ENCODE data around the gene CASP14. TPM values are rescaled to one million over a fixed set of nuclear protein-coding genes. Genes with fewer than 3 reads are reported as not detected.

Gene CASP14
- total and polyA plus RNA-seq, 2 experiments from 2014 or later, result not detected

DNA sequence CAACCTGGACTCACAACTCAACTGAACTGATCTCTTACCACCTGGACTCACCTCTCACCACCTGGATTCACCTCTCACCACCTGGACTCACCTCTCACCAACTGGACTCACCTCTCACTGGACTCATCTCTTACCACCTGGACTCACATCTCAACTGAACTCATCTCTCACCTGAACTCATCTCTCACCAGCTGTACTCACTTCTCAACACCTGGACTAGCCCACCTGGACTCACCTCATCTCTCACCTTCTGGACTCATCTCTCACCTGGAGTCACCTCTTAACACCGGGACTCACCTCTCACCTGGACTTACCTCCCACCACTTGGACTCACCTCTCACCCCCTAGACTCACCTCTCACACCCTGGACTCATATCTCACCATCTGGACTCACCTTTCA is 7.3 kb upstream of the CASP14 start:
- H3K27ac Mint-ChIP-seq, result no peak overlapping the region
- peaks cover 4% of the 10 kb centered on the region; the same call in 1 of the 2 replicates for H3K4me1 ChIP-seq (ENCODE audit: insufficient read depth)
- H3K4me3 Mint-ChIP-seq, result no peak overlapping the region
- no peak overlapping the region for H2AFZ ChIP-seq
- no peak for DNase-seq (ENCODE audit: low spot score)
- H3K36me3 Mint-ChIP-seq (ENCODE audit: low read depth), result peaks cover 8% of the 10 kb centered on the region
- no peak overlapping the region for H3K27ac ChIP-seq (ENCODE audit: low read depth)
- H3K9me3 Mint-ChIP-seq, result peaks cover 51% of the 10 kb centered on the region
- H3K27me3 Mint-ChIP-seq (ENCODE audit: insufficient read depth, low read depth, poor library complexity), result no peaks in the 10 kb centered on the region
- no peaks in the 10 kb centered on the region for H3F3A ChIP-seq (replicated peaks; ENCODE audit: low read depth)
- no peak overlapping the region for H3K4me3 ChIP-seq
- no peaks in the 10 kb centered on the region for H3K36me3 ChIP-seq (ENCODE audit: insufficient read depth)
- H3K27me3 ChIP-seq (ENCODE audit: insufficient read depth), result no peaks in the 10 kb centered on the region
- H3K9me2 ChIP-seq (ENCODE audit: insufficient read depth), result no peaks in the 10 kb centered on the region
- ATAC-seq, result no peak
- H4K20me1 ChIP-seq (replicated peaks; ENCODE audit: insufficient read depth), result no peaks in the 10 kb centered on the region
- H3K79me2 ChIP-seq (replicated peaks; ENCODE audit: insufficient read depth), result no peaks in the 10 kb centered on the region
- TF ChIP-seq POLR2AphosphoS5 (IDR thresholded peaks at IDR 0.05; ENCODE audit: low read depth) (no peak), EZH2phosphoT487 (IDR thresholded peaks at IDR 0.05; ENCODE audit: unreplicated experiment) (no peak), JUNB (IDR thresholded peaks at IDR 0.05; ENCODE audit: unreplicated experiment) (no peak), STAT1 (IDR thresholded peaks at IDR 0.05; ENCODE audit: unreplicated experiment) (no peak), ZNF331 (CRISPR knock-in tag; IDR thresholded peaks at IDR 0.05; ENCODE audit: low read depth) (no peak), NANOG (IDR thresholded peaks at IDR 0.05; ENCODE audit: borderline replicate concordance) (no peak), EZH2 (IDR thresholded peaks at IDR 0.05; ENCODE audit: low read depth, unreplicated experiment) (no peak), CREB1 (CRISPR knock-in tag; IDR thresholded peaks at IDR 0.05; ENCODE audit: low read depth) (no peak), ZNF114 (CRISPR knock-in tag; IDR thresholded peaks at IDR 0.05) (no peak)
- TF ChIP-seq, protein P1, sequence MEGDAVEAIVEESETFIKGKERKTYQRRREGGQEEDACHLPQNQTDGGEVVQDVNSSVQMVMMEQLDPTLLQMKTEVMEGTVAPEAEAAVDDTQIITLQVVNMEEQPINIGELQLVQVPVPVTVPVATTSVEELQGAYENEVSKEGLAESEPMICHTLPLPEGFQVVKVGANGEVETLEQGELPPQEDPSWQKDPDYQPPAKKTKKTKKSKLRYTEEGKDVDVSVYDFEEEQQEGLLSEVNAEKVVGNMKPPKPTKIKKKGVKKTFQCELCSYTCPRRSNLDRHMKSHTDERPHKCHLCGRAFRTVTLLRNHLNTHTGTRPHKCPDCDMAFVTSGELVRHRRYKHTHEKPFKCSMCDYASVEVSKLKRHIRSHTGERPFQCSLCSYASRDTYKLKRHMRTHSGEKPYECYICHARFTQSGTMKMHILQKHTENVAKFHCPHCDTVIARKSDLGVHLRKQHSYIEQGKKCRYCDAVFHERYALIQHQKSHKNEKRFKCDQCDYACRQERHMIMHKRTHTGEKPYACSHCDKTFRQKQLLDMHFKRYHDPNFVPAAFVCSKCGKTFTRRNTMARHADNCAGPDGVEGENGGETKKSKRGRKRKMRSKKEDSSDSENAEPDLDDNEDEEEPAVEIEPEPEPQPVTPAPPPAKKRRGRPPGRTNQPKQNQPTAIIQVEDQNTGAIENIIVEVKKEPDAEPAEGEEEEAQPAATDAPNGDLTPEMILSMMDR (conservative IDR thresholded peaks at IDR 0.05; ENCODE audit: low read depth in 2 of 2), result no peak
- TF ChIP-seq, protein P2, sequence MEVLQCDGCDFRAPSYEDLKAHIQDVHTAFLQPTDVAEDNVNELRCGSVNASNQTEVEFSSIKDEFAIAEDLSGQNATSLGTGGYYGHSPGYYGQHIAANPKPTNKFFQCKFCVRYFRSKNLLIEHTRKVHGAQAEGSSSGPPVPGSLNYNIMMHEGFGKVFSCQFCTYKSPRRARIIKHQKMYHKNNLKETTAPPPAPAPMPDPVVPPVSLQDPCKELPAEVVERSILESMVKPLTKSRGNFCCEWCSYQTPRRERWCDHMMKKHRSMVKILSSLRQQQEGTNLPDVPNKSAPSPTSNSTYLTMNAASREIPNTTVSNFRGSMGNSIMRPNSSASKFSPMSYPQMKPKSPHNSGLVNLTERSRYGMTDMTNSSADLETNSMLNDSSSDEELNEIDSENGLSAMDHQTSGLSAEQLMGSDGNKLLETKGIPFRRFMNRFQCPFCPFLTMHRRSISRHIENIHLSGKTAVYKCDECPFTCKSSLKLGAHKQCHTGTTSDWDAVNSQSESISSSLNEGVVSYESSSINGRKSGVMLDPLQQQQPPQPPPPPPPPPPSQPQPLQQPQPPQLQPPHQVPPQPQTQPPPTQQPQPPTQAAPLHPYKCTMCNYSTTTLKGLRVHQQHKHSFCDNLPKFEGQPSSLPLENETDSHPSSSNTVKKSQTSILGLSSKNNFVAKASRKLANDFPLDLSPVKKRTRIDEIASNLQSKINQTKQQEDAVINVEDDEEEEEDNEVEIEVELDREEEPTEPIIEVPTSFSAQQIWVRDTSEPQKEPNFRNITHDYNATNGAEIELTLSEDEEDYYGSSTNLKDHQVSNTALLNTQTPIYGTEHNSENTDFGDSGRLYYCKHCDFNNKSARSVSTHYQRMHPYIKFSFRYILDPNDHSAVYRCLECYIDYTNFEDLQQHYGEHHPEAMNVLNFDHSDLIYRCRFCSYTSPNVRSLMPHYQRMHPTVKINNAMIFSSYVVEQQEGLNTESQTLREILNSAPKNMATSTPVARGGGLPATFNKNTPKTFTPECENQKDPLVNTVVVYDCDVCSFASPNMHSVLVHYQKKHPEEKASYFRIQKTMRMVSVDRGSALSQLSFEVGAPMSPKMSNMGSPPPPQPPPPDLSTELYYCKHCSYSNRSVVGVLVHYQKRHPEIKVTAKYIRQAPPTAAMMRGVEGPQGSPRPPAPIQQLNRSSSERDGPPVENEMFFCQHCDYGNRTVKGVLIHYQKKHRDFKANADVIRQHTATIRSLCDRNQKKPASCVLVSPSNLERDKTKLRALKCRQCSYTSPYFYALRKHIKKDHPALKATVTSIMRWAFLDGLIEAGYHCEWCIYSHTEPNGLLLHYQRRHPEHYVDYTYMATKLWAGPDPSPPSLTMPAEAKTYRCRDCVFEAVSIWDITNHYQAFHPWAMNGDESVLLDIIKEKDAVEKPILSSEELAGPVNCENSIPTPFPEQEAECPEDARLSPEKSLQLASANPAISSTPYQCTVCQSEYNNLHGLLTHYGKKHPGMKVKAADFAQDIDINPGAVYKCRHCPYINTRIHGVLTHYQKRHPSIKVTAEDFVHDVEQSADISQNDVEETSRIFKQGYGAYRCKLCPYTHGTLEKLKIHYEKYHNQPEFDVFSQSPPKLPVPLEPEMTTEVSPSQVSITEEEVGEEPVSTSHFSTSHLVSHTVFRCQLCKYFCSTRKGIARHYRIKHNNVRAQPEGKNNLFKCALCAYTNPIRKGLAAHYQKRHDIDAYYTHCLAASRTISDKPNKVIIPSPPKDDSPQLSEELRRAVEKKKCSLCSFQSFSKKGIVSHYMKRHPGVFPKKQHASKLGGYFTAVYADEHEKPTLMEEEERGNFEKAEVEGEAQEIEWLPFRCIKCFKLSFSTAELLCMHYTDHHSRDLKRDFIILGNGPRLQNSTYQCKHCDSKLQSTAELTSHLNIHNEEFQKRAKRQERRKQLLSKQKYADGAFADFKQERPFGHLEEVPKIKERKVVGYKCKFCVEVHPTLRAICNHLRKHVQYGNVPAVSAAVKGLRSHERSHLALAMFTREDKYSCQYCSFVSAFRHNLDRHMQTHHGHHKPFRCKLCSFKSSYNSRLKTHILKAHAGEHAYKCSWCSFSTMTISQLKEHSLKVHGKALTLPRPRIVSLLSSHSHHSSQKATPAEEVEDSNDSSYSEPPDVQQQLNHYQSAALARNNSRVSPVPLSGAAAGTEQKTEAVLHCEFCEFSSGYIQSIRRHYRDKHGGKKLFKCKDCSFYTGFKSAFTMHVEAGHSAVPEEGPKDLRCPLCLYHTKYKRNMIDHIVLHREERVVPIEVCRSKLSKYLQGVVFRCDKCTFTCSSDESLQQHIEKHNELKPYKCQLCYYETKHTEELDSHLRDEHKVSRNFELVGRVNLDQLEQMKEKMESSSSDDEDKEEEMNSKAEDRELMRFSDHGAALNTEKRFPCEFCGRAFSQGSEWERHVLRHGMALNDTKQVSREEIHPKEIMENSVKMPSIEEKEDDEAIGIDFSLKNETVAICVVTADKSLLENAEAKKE (CRISPR knock-in tag; IDR thresholded peaks at IDR 0.05), result no peak
- TF ChIP-seq, protein P3, sequence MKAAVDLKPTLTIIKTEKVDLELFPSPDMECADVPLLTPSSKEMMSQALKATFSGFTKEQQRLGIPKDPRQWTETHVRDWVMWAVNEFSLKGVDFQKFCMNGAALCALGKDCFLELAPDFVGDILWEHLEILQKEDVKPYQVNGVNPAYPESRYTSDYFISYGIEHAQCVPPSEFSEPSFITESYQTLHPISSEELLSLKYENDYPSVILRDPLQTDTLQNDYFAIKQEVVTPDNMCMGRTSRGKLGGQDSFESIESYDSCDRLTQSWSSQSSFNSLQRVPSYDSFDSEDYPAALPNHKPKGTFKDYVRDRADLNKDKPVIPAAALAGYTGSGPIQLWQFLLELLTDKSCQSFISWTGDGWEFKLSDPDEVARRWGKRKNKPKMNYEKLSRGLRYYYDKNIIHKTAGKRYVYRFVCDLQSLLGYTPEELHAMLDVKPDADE (IDR thresholded peaks at IDR 0.05), result no peak
- TF ChIP-seq, protein P4, sequence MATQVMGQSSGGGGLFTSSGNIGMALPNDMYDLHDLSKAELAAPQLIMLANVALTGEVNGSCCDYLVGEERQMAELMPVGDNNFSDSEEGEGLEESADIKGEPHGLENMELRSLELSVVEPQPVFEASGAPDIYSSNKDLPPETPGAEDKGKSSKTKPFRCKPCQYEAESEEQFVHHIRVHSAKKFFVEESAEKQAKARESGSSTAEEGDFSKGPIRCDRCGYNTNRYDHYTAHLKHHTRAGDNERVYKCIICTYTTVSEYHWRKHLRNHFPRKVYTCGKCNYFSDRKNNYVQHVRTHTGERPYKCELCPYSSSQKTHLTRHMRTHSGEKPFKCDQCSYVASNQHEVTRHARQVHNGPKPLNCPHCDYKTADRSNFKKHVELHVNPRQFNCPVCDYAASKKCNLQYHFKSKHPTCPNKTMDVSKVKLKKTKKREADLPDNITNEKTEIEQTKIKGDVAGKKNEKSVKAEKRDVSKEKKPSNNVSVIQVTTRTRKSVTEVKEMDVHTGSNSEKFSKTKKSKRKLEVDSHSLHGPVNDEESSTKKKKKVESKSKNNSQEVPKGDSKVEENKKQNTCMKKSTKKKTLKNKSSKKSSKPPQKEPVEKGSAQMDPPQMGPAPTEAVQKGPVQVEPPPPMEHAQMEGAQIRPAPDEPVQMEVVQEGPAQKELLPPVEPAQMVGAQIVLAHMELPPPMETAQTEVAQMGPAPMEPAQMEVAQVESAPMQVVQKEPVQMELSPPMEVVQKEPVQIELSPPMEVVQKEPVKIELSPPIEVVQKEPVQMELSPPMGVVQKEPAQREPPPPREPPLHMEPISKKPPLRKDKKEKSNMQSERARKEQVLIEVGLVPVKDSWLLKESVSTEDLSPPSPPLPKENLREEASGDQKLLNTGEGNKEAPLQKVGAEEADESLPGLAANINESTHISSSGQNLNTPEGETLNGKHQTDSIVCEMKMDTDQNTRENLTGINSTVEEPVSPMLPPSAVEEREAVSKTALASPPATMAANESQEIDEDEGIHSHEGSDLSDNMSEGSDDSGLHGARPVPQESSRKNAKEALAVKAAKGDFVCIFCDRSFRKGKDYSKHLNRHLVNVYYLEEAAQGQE (IDR thresholded peaks at IDR 0.05; ENCODE audit: unreplicated experiment), result no peak
- no peak overlapping the region for H3K4me2 ChIP-seq
- H3K4me1 Mint-ChIP-seq, result no peaks in the 10 kb centered on the region; the same call in 2 of the 3 replicates
